SJCRH30 (cell line): Measurements from ENCODE around the gene ACTL6B. TPM values are rescaled to one million over a fixed set of nuclear protein-coding genes. Genes with fewer than 3 reads are reported as not detected.

Source experiments
- DNase-seq, 2 experiments: peaks; one replicate each; pipeline ENCODE4 v3.0.0-alpha.2; 2015 to 2020
- H3K27ac ChIP-seq: fragments of 250-450 bp; sonication (Bioruptor Pico); 2 replicates; pipeline ENCODE4 v1.5.1; 2020; ENCODE audit warnings: mild to moderate bottlenecking, moderate library complexity
- H3K27me3 ChIP-seq: fragments of 250-450 bp; sonication (Bioruptor Pico); 2 replicates; pipeline ENCODE4 v1.5.1; 2020; ENCODE audit warnings: mild to moderate bottlenecking, moderate library complexity
- H3K36me3 ChIP-seq: fragments of 250-450 bp; sonication (Bioruptor Pico); 2 replicates; pipeline ENCODE4 v1.5.1; 2020; ENCODE audit warnings: mild to moderate bottlenecking, moderate library complexity
- H3K4me1 ChIP-seq: fragments of 250-450 bp; sonication (Bioruptor Pico); 2 replicates; pipeline ENCODE4 v1.5.1; 2020; ENCODE audit warnings: mild to moderate bottlenecking, moderate library complexity
- H3K4me3 ChIP-seq: fragments of 250-450 bp; sonication (Bioruptor Pico); 2 replicates; pipeline ENCODE4 v1.5.1; 2020; ENCODE audit warnings: mild to moderate bottlenecking, moderate library complexity
- H3K9me3 ChIP-seq: fragments of 250-450 bp; sonication (Bioruptor Pico); replicated peaks from 2 replicates; pipeline ENCODE4 v1.5.1; 2020; ENCODE audit warnings: mild to moderate bottlenecking, moderate library complexity
- total RNA-seq: library from RNA; depleted of rRNA; stranded (reverse); fragments of >200 nt; shearing (Covaris generic); gene quantifications from 2 replicates; pipeline ENCODE4 v1.2.3, GENCODE V29; 2014

ACTL6B gene
- total RNA-seq, 1 experiment from 2014 or later = not detected

DNA sequence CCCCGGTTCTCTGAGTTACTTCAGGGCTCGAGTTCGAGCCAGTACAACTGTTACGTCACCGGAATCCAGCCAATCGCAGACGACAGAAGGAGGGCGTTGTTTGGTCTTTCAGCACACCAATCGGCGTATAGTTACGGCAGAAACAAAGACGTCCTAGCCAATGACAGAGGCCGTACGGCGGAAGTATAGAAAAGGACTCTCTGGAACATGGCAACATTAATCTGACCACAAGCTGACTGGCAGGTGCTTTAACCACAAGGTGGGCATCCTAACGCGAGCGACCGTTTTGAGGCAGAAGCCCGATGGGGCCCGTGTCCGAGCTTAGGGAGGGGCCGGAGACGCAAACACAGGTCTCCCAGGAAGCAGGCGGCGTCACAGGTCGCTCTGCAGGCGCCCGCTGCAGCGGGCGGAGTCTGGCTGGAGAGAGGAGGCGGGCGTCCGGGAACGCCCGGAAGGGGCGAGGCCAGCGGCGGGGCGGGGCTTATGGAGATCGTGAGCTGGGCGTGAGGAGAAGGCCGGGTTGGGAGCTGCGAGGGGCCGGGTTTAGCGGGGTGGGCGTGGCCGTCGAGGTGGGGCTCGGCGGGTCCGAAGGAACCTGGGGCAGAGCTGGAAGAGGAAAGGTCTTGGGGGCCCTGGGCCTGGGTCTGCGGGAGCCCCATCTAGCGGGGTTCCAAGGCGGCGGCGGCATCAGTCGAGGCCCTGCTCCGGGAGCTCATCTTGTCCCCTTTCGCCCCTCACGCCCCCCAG is 44.1 kb downstream of the ACTL6B start, which contains the start of gene MOSPD3:
TSS of gene MOSPD3 (plus strand) at position 558 of the 747 bp plus-strand sequence. CDS start 252 bp downstream, outside the sequence.
- H3K9me3 ChIP-seq = no peaks in the 10 kb centered on the region
- H3K36me3 ChIP-seq = no peaks in the 10 kb centered on the region
- peak; percentile 99 for DNase-seq
- no peaks in the 10 kb centered on the region for H3K27me3 ChIP-seq
- 0 out of 2 replicates have a peak, but pooled peaks cover 3% of the 10 kb centered on the region for H3K4me1 ChIP-seq
- H3K4me3 ChIP-seq = peak within 1 kb of the TSS; percentile 72
- H3K27ac ChIP-seq = peak within 1 kb of the TSS; percentile 52

DNA sequence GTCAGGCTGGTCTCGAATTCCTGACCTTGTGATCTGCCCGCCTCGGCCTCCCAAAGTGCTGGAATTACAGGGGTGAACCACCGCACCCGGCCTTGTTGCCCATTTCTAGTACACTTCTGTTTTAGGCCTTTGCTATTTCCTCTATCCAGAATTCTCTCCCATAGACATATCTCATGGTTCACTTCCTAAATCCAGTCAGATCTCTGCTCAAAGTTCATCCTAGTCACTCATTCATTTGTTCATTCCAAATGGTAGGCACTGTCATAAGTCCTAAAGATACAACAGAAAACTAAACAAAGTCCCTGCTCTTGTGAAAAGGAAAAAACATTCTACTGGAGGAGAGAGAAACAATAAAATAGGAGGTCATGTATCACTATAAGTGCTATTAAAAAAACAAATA is 46.3 kb downstream of the ACTL6B start:
- Histone ChIP-seq H3K9me3 (no peaks in the 10 kb centered on the region), H3K27ac (no peak overlapping the region)

DNA sequence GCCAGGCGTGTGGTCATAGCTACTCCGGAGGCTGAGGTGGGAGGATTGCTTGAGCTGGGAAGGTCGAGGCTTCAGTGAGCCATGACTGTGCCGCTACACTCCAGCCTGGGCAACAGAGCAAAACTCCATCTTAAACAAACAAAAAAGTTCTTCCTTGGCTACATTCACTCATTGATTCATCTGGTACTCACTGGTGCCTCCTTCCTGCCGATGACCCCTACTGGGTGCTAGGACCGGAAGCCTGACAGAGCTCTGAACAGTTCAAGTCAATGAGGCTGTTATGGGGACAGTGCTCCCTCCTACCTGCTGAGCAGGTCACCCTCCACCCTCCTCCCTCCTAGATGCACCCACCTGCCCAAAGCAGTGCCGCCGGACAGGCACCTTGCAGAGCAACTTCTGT is 49.1 kb downstream of the ACTL6B start:
- peaks cover 8% of the 10 kb centered on the region for H3K4me1 ChIP-seq
- H3K4me3 ChIP-seq = no peak overlapping the region
- no peaks in the 10 kb centered on the region for H3K36me3 ChIP-seq
- no peaks in the 10 kb centered on the region for H3K27me3 ChIP-seq
- no peaks in the 10 kb centered on the region for H3K9me3 ChIP-seq
- no peak overlapping the region for H3K27ac ChIP-seq
- no peak for DNase-seq

More for the DNA sequence above, 46.3 kb downstream of the ACTL6B start:
- Histone ChIP-seq H3K27me3 (no peaks in the 10 kb centered on the region), H3K36me3 (no peaks in the 10 kb centered on the region), H3K4me3 (no peak overlapping the region), H3K4me1 (0 out of 2 replicates have a peak, but pooled peaks cover 3% of the 10 kb centered on the region)
- DNase-seq = no peak

DNA sequence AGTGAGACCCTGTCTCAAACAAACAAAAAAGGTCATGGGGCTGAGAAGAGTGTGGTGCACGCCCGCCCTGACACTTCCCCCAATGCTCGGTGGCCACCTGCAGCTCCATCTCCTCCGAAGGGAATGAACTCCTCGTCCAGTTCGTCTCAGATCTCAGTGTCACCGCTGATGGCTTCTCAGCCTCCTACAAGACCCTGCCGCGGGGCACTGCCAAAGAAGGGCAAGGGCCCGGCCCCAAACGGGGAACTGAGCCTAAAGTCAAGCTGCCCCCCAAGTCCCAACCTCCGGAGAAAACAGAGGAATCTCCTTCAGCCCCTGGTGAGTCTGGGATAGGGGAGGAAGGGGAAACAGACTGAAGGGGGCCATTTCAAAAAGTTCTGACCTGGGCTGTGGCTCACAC is 49.9 kb downstream of the ACTL6B start:
- DNase-seq = no peak
- H3K9me3 ChIP-seq = no peaks in the 10 kb centered on the region
- no peaks in the 10 kb centered on the region for H3K27me3 ChIP-seq
- H3K36me3 ChIP-seq = no peaks in the 10 kb centered on the region
- no peak overlapping the region for H3K27ac ChIP-seq
- no peak overlapping the region for H3K4me3 ChIP-seq
- peaks cover 14% of the 10 kb centered on the region for H3K4me1 ChIP-seq

DNA sequence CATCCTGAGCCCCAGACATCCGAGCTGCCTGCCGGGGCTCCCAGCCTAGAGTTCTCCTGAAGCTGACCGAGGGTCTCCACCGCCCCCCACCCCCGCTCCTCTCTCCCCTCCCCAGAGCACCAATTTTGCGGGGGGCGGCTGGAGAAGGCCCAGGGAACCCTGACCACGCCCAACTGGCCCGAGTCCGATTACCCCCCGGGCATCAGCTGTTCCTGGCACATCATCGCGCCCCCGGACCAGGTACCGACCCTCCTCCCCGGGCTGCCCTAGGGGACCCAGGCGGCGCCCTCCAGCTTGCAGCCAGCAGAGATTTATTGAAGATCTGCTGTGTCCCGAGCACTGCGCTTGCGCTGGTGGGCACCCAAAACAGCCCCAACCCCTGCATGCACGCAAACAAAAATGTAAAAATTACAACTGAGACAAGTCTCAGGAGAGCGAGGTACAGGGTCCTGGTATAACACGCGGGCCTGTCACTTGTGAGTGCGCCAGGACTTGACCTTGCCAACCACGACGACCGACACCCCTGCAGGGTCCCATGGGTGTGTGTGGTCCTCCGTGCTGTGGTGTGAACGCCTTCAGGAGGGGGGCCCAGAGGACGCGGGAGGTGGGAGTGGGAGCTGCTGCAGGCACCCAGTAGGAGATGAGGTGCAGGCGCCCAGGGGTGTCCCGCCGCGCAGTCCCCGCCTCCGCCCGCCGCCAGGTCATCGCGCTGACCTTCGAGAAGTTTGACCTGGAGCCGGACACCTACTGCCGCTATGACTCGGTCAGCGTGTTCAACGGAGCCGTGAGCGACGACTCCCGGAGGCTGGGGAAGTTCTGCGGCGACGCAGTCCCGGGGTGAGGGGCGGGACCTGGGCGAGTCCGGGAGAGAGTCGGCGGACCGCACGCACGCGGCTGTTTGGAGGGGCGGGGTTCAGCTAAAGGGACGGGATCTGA is 51.0 kb downstream of the ACTL6B start:
- Histone ChIP-seq H3K4me1 (peaks cover 15% of the 10 kb centered on the region), H3K9me3 (no peaks in the 10 kb centered on the region), H3K4me3 (peak overlapping the region; percentile 66), H3K36me3 (no peaks in the 10 kb centered on the region), H3K27me3 (no peaks in the 10 kb centered on the region), H3K27ac (peak overlapping the region; percentile 44)
- peak in 1 of 2 experiments; percentile 51 for DNase-seq

DNA sequence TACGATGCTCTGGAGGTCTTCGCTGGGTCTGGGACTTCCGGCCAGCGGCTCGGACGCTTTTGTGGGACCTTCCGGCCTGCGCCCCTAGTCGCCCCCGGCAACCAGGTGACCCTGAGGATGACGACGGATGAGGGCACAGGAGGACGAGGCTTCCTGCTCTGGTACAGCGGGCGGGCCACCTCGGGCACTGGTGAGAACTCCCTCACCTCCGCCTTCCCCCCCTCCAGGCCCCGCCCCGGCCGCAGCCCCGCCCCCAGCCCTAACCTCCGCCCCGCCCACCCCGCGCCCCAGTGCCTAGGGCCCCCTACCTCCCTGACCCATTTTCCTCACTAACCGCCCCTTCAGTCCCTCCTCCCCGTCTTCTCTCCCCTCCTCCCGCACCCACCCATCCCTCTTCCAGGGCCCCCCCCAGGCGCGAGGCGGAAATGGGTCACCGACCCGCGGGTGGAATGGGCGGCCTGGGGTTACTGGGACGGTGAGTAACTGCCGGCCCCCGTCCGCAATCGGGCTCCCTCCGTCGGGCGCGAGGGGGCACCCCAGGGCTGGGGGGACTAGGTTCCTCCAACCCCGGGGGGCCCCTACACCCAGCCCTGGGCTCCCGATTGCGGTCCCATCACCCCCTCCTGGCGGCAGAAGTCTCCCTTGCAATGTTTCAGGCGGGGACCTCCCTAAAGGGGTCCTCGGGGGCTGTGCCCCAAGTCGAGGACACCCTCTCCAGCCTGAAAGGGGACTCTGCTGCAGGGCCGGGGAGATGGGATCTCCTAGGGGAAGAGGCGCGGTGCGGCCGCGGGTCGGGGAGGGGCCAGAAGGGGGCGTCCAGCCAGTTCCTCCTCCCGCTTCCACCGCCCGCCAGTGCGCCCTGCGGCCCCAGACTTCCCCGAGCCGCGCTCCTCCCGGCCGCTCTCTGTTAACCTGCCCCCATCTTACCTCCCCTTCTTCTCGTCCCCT is 51.9 kb downstream of the ACTL6B start:
- Histone ChIP-seq H3K27ac (peak overlapping the region; percentile 44), H3K9me3 (no peaks in the 10 kb centered on the region), H3K36me3 (no peaks in the 10 kb centered on the region), H3K4me3 (peak overlapping the region; percentile 66), H3K4me1 (peaks cover 15% of the 10 kb centered on the region), H3K27me3 (no peaks in the 10 kb centered on the region)
- peak; percentile 89 to 90 for DNase-seq

DNA sequence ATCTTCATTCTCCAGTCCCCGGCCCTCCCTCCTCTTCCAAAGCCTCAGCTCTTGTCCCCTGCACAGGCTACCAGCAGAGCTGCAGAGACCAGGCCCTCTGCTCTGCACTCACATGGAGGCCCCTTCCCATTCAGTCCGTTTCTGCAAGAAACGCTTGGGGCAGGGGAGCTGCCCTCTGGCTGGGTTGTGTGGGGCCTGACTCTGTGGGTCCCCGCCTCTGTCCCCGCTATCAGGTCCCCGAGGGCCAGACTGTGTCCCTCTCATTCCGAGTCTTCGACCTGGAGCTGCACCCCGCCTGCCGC is 52.6 kb downstream of the ACTL6B start:
- DNase-seq = peak; percentile 53 to 71
- no peaks in the 10 kb centered on the region for H3K9me3 ChIP-seq
- H3K27ac ChIP-seq = no peak overlapping the region; the same call in 1 of the 2 replicates
- no peaks in the 10 kb centered on the region for H3K27me3 ChIP-seq
- peak overlapping the region; percentile 66 for H3K4me3 ChIP-seq
- H3K36me3 ChIP-seq = no peaks in the 10 kb centered on the region
- H3K4me1 ChIP-seq = peaks cover 15% of the 10 kb centered on the region

DNA sequence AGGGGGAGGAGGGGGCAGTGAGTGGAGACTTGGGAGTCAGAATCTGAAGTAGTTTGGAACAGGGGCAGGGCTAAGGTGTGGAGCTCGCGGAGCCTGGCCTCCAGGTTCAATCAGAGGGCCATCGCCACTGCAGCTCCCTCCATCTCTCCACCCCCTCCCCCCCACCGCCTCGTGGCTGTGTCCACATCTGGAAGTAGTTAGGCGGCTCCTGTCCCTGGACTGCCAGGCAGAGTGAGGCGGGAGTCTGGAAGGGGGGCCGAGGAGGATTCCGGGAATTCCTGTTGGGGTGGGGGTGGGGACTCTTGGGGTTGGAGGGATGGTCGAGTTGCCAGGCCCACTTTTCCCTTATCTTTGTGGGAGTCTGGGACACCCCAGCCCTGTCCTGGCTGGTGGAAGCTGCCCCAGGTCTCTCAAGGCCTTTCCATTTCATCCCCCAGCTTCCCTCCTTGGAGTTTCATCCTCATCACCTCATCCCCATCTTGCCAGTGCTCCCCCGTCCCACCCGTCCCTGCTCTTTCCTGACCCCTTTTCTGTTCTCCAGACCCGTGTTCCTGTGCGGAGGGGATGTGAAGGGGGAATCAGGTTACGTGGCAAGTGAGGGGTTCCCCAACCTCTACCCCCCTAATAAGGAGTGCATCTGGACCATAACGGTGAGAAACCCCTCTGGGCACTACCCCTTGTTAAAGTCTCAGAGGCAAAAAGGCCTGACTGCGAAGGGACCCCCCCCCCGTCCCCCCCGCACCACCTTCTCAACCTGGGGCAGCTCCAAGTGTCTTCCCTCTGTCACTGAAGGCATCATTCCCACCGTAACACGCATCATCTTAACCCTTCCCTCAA is 53.1 kb downstream of the ACTL6B start:
- H3K4me3 ChIP-seq = peak overlapping the region; percentile 66
- no peaks in the 10 kb centered on the region for H3K36me3 ChIP-seq
- peaks cover 15% of the 10 kb centered on the region for H3K4me1 ChIP-seq
- no peaks in the 10 kb centered on the region for H3K9me3 ChIP-seq
- peak; percentile 62 to 68 for DNase-seq
- H3K27me3 ChIP-seq = no peaks in the 10 kb centered on the region
- H3K27ac ChIP-seq = peak overlapping the region; percentile 37; the same call in 1 of the 2 replicates

DNA sequence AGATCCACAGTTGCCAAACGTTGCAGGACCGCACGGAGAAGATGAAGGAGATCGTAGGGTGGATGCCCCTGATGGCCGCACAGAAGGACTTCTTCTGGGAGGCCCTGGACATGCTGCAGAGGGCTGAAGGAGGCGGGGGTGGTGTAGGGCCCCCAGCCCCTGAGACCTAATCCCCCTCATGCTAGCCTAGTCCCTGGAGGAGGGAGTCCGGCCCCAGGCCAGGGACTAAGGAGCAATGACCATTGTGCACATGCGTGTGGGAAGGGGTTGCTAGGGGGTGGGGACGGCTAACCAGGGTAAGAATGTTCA is 55.6 kb downstream of the ACTL6B start:
- H3K36me3 ChIP-seq = no peaks in the 10 kb centered on the region
- DNase-seq = no peak
- no peaks in the 10 kb centered on the region for H3K9me3 ChIP-seq
- no peaks in the 10 kb centered on the region for H3K27me3 ChIP-seq
- H3K4me3 ChIP-seq = no peak overlapping the region
- peaks cover 15% of the 10 kb centered on the region for H3K4me1 ChIP-seq
- H3K27ac ChIP-seq = no peak overlapping the region

DNA sequence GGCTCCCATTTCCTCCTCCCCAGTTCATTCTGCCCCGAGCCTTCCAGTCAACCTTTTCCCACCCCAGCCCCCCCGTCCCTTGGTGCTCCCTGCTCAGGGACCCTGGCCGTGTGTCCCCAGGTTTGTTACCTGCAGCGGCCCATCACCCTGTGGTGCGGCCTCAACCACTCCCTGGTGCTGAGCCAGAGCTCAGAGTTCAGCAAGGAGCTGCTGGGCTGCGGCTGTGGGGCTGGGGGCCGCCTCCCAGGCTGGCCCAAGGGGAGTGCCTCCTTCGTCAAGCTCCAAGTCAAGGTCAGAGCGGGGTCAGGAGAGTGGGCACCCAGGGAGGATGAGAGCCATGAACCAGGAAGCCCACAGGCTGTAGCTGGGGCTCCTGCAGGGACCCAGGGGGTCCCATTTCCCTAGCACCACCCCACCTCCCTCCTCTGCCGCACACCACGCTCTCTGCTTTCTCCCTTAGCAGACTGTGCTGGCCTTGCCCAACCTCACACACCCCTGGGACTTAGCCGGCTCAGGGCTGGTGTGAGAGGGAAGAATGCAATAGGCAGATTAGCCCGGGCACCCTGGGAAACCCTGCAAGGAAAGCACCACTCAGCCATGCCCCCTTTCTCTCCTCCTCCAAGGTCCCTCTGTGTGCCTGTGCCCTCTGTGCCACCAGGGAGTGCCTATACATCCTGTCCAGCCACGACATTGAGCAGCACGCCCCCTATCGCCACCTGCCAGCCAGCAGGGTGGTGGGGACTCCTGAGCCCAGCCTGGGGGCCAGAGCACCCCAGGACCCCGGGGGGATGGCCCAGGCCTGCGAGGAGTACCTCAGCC is 56.1 kb downstream of the ACTL6B start:
- peaks cover 15% of the 10 kb centered on the region for H3K4me1 ChIP-seq
- no peaks in the 10 kb centered on the region for H3K9me3 ChIP-seq
- no peak overlapping the region for H3K27ac ChIP-seq
- H3K27me3 ChIP-seq = no peaks in the 10 kb centered on the region
- H3K36me3 ChIP-seq = no peaks in the 10 kb centered on the region
- no peak for DNase-seq
- no peak overlapping the region for H3K4me3 ChIP-seq

DNA sequence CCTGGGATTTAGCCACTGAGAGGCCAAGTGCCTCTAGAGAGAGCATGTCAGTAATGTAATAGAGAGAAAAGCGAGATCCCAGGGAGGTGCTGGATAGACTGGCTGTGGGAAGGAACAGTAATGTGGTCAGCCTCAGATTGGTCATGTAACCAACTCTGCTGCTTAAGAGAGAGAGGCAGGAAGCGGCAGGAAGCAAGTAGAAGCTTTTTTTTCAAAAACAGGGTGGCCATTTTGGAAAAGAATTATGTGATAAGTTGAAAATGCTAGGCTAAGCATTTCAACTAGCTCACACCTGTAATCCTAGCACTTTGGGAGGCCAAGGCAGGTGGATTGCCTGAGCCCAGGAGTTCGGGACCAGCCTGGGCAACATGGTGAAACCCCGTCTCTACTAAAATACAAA is 57.8 kb downstream of the ACTL6B start:
- H3K27ac ChIP-seq = no peak overlapping the region
- H3K36me3 ChIP-seq = no peaks in the 10 kb centered on the region
- H3K4me1 ChIP-seq = peaks cover 15% of the 10 kb centered on the region
- H3K9me3 ChIP-seq = no peaks in the 10 kb centered on the region
- H3K4me3 ChIP-seq = no peak overlapping the region
- no peak for DNase-seq
- H3K27me3 ChIP-seq = no peaks in the 10 kb centered on the region

DNA sequence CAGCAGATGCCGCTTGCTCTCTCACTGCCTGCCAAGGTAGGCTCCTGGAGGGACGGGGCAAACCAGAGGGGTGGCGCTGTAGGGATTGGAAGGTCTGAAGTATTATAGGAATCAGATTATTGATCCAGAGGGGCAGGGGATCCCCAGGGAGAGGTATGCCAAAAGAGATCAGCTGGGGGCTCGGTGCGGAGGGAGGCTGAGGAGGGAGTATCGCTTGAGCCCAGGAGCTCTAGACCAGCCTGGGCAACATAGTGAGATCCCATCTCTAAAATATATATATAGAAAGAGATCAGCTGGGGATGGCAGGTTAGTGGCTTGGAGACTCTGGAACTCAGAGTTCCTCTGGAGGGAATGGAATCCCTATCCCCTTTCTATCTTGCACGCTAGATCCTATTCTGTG is 61.1 kb downstream of the ACTL6B start:
- Histone ChIP-seq H3K27me3 (no peaks in the 10 kb centered on the region), H3K9me3 (no peaks in the 10 kb centered on the region), H3K27ac (no peak overlapping the region), H3K4me1 (no peaks in the 10 kb centered on the region), H3K36me3 (no peaks in the 10 kb centered on the region), H3K4me3 (no peak overlapping the region)
- no peak for DNase-seq
